H1 (cell line): Measurements from ENCODE around the gene HACD2. TPM values are rescaled to one million over a fixed set of nuclear protein-coding genes. Genes with fewer than 3 reads are reported as not detected.

Experiments used
- CTCF ChIA-PET: fragments of 300-600 bp; sonication (Branson Sonifier 250); formaldehyde crosslinking; loops from one replicate; lab custom pipeline; 2021; ENCODE audit not compliant: partially characterized antibody; lab: Charles Lee
- POLR2A ChIA-PET: fragments of 300-600 bp; sonication (Branson Sonifier 250); formaldehyde crosslinking; loops from one replicate; lab custom pipeline; 2021; ENCODE audit warnings: inconsistent platforms; ENCODE audit not compliant: partially characterized antibody; lab: Charles Lee
- DNase-seq, 2 experiments: peaks; one replicate each; pipeline versions ENCODE4 v3.0.0 to v3.0.0-alpha.2; 2010 to 2022; ENCODE audit warnings: low spot score in 2 of 2, low read depth in 1 of 2, mixed read lengths in 1 of 2
- FAIRE-seq: peaks from 2 replicates; lab custom pipeline; 2011; peaks lifted over from hg19 to GRCh38; lab: Jason Lieb, UNC
- H2AFZ ChIP-seq: 2 replicates; pipeline ENCODE4 v1.8.1; 2012; ENCODE audit warnings: low read length, inconsistent platforms
- H2AK5ac ChIP-seq: 2 replicates; pipeline ENCODE4 v1.6.1; 2013; ENCODE audit warnings: low read depth, low read length
- H2BK120ac ChIP-seq: replicated peaks from 2 replicates; pipeline ENCODE3; 2013; ENCODE audit warnings: low read depth, low read length, inconsistent platforms
- H2BK12ac ChIP-seq: 2 replicates; pipeline ENCODE4 v1.6.1; 2013; ENCODE audit warnings: low read depth, low read length
- H2BK15ac ChIP-seq: 2 replicates; pipeline ENCODE4 v1.6.1; 2013; ENCODE audit warnings: low read length
- H2BK20ac ChIP-seq: 2 replicates; pipeline ENCODE4 v1.6.1; 2013; ENCODE audit warnings: low read length
- H2BK5ac ChIP-seq: 2 replicates; pipeline ENCODE4 v1.6.1; 2013; ENCODE audit warnings: low read depth, low read length
- H3K14ac ChIP-seq: 2 replicates; pipeline ENCODE4 v1.6.1; 2013; ENCODE audit warnings: inconsistent platforms; ENCODE audit not compliant: insufficient read length
- H3K18ac ChIP-seq: 2 replicates; pipeline ENCODE4 v1.6.1; 2013; ENCODE audit warnings: low read length; ENCODE audit errors: extremely low read depth
- H3K23ac ChIP-seq: 2 replicates; pipeline ENCODE4 v1.6.1; 2013; ENCODE audit warnings: inconsistent platforms; ENCODE audit not compliant: insufficient read length
- H3K23me2 ChIP-seq: 2 replicates; pipeline ENCODE4 v1.6.1; 2013; ENCODE audit warnings: low read depth, low read length
- H3K27ac ChIP-seq: 2 replicates; pipeline ENCODE4 v1.6.1; 2011; ENCODE audit warnings: low read depth, low read length, inconsistent platforms
- H3K27me3 ChIP-seq, 4 experiments: replicated peaks in 1 of 4; 1 replicate in 1 of 4; 2 replicates in 3 of 4; pipeline versions ENCODE4 v1.6.1 to v1.8.1; 2011 to 2013; ENCODE audit warnings: low read length in 3 of 4, mild to moderate bottlenecking in 3 of 4, inconsistent platforms in 2 of 4, mixed read lengths in 2 of 4, moderate library complexity in 1 of 4; ENCODE audit not compliant: control insufficient read depth in 3 of 4, insufficient read depth in 3 of 4; ENCODE audit errors: extremely low read depth in 1 of 4
- H3K36me3 ChIP-seq, 4 experiments: 2 replicates each; pipeline versions ENCODE4 v1.6.1 to v1.8.1; 2011 to 2013; ENCODE audit warnings: mild to moderate bottlenecking in 4 of 4, low read length in 3 of 4, moderate library complexity in 2 of 4, control low read depth in 1 of 4, inconsistent platforms in 1 of 4; ENCODE audit not compliant: insufficient read depth in 4 of 4, control insufficient read depth in 2 of 4
- H3K4ac ChIP-seq: replicated peaks from 2 replicates; pipeline ENCODE3; 2013; ENCODE audit warnings: low read length, low read depth, mixed read lengths, inconsistent platforms; ENCODE audit not compliant: insufficient read length
- H3K4me1 ChIP-seq, 4 experiments: replicated peaks in 1 of 4; 1 replicate in 1 of 4; 2 replicates in 3 of 4; pipeline versions ENCODE4 v1.6.1 to v1.8.1; 2011 to 2013; ENCODE audit warnings: low read length in 3 of 4, inconsistent platforms in 2 of 4, mixed read lengths in 1 of 4; ENCODE audit not compliant: insufficient read depth in 4 of 4, control insufficient read depth in 3 of 4
- H3K4me2 ChIP-seq, 2 experiments: 2 replicates each; pipeline versions ENCODE4 v1.6.1 to v1.8.1; 2011 to 2013; ENCODE audit warnings: low read depth in 2 of 2, low read length in 2 of 2, control low read depth in 1 of 2, inconsistent platforms in 1 of 2, mild to moderate bottlenecking in 1 of 2; ENCODE audit not compliant: insufficient read depth in 1 of 2
- H3K4me3 ChIP-seq, 4 experiments: fragments of 200-600, 300-600 bp in 1 of 4; sonication (generic), shearing (Covaris generic), sonication (Bioruptor Twin) in 1 of 4; 2 replicates each; pipeline versions ENCODE4 v1.5.1 to v1.8.1; 2011 to 2016; ENCODE audit warnings: low read length in 4 of 4, low read depth in 3 of 4, control low read depth in 2 of 4, inconsistent platforms in 2 of 4, mild to moderate bottlenecking in 2 of 4, mixed read lengths in 1 of 4, moderate library complexity in 1 of 4; ENCODE audit not compliant: insufficient read depth in 2 of 4; ENCODE audit errors: extremely low read depth in 1 of 4
- H3K56ac ChIP-seq: replicated peaks from 2 replicates; pipeline ENCODE3; 2013; ENCODE audit warnings: low read depth, mild to moderate bottlenecking, mixed read lengths, low read length, inconsistent platforms; ENCODE audit not compliant: insufficient read length
- H3K79me1 ChIP-seq: 2 replicates; pipeline ENCODE4 v1.6.1; 2013; ENCODE audit warnings: low read depth, low read length, control low read depth
- H3K79me2 ChIP-seq, 2 experiments: 2 replicates each; pipeline versions ENCODE4 v1.6.1 to v1.8.1; 2012 to 2013; ENCODE audit warnings: low read length in 2 of 2, mild to moderate bottlenecking in 2 of 2, inconsistent platforms in 1 of 2; ENCODE audit not compliant: insufficient read depth in 2 of 2, control insufficient read depth in 1 of 2
- H3K9ac ChIP-seq, 4 experiments: replicated peaks in 1 of 4; 1 replicate in 1 of 4; 2 replicates in 3 of 4; pipeline versions ENCODE4 v1.6.1 to v1.8.1; 2011 to 2013; ENCODE audit warnings: low read depth in 3 of 4, low read length in 3 of 4, control low read depth in 2 of 4, mild to moderate bottlenecking in 2 of 4, moderate library complexity in 2 of 4, inconsistent platforms in 1 of 4; ENCODE audit errors: extremely low read depth in 1 of 4
- H3K9me3 ChIP-seq, 2 experiments: 2 replicates each; pipeline versions ENCODE4 v1.6.1 to v1.8.1; 2012 to 2013; ENCODE audit warnings: mild to moderate bottlenecking in 2 of 2, moderate library complexity in 2 of 2, control low read depth in 1 of 2, inconsistent platforms in 1 of 2, low read depth in 1 of 2, low read length in 1 of 2, mixed read lengths in 1 of 2; ENCODE audit not compliant: insufficient read depth in 2 of 2
- H4K20me1 ChIP-seq, 2 experiments: replicated peaks in 1 of 2; 2 replicates each; pipeline versions ENCODE3 to v1.8.1; 2011 to 2013; ENCODE audit warnings: inconsistent platforms in 2 of 2, low read length in 2 of 2, mild to moderate bottlenecking in 1 of 2; ENCODE audit not compliant: insufficient read depth in 2 of 2, control insufficient read depth in 1 of 2
- H4K5ac ChIP-seq: 2 replicates; pipeline ENCODE4 v1.6.1; 2013; ENCODE audit warnings: low read length, low read depth, mixed read lengths, inconsistent platforms; ENCODE audit not compliant: insufficient read length
- H4K8ac ChIP-seq: 2 replicates; pipeline ENCODE4 v1.8.0; 2013; ENCODE audit warnings: mild to moderate bottlenecking, moderate library complexity, low read length, inconsistent platforms; ENCODE audit not compliant: insufficient read depth; ENCODE audit errors: extremely low read depth
- H4K91ac ChIP-seq: replicated peaks from 2 replicates; pipeline ENCODE3; 2013; ENCODE audit warnings: low read length, mixed read lengths, inconsistent platforms; ENCODE audit not compliant: insufficient read length
- CEBPB ChIP-seq: IDR thresholded peaks from 2 replicates; pipeline ENCODE4 v1.6.1; 2012; ENCODE audit warnings: low read depth, low read length
- HDAC2 ChIP-seq, 2 experiments: fragments of 300-600 bp in 1 of 2; sonication (generic) in 1 of 2; IDR thresholded peaks; 2 replicates each; pipeline ENCODE4 v1.6.1; 2011 to 2012; ENCODE audit warnings: low read depth in 2 of 2, low read length in 2 of 2, mild to moderate bottlenecking in 2 of 2, moderate library complexity in 2 of 2, borderline replicate concordance in 1 of 2, inconsistent platforms in 1 of 2
- KDM4A ChIP-seq: IDR thresholded peaks from one replicate; pipeline ENCODE4 v1.7.1; 2012; ENCODE audit warnings: low read depth, mild to moderate bottlenecking, moderate library complexity, low read length, inconsistent platforms; ENCODE audit not compliant: severe bottlenecking
- NANOG ChIP-seq: IDR thresholded peaks from 2 replicates; pipeline ENCODE4 v1.6.1; 2011; ENCODE audit warnings: low read length, low read depth, mild to moderate bottlenecking, inconsistent platforms; ENCODE audit not compliant: insufficient read depth, poor library complexity, severe bottlenecking
- POU5F1 ChIP-seq: IDR thresholded peaks from 2 replicates; pipeline ENCODE4 v1.6.1; 2011; ENCODE audit warnings: low read depth, mild to moderate bottlenecking, low read length, moderate library complexity
- RBBP5 ChIP-seq: IDR thresholded peaks from 2 replicates; pipeline ENCODE4 v1.7.1; 2012; ENCODE audit warnings: low read depth, mild to moderate bottlenecking, inconsistent platforms, low read length, moderate library complexity, borderline replicate concordance
- SIRT6 ChIP-seq: IDR thresholded peaks from one replicate; pipeline ENCODE4 v1.7.1; 2012; ENCODE audit warnings: low read length, inconsistent platforms
- SP2 ChIP-seq: IDR thresholded peaks from 2 replicates; pipeline ENCODE4 v1.6.1; 2012; ENCODE audit warnings: mild to moderate bottlenecking, low read length, inconsistent platforms
- TAF1 ChIP-seq: IDR thresholded peaks from 2 replicates; pipeline ENCODE4 v1.6.1; 2011; ENCODE audit warnings: mild to moderate bottlenecking, low read depth, low read length
- TEAD4 ChIP-seq: IDR thresholded peaks from 2 replicates; pipeline ENCODE4 v1.6.1; 2012; ENCODE audit warnings: low read depth, low read length, inconsistent platforms, mixed read lengths
- ZNF274 ChIP-seq: IDR thresholded peaks from 2 replicates; pipeline ENCODE4 v1.7.0; 2012; ENCODE audit warnings: low read length, borderline replicate concordance; ENCODE audit errors: extremely low read depth
- WGBS, 2 experiments: shearing (Covaris generic) in 1 of 2; methylation state at CpG; one replicate each; pipeline versions ENCODE4 v1.1.6 to v1.1.7; 2013 to 2015; ENCODE audit warnings: low lambda C conversion rate in 2 of 2, mixed read lengths in 2 of 2, inconsistent platforms in 1 of 2, low coverage in 1 of 2, missing lambda C conversion rate in 1 of 2; ENCODE audit not compliant: insufficient replicate concordance in 2 of 2, insufficient coverage in 1 of 2, insufficient read length in 1 of 2; ENCODE audit errors: extremely low coverage in 1 of 2, missing lambda C conversion rate in 1 of 2; 5-methylcytosine and 5-hydroxymethylcytosine counted together
- polyA plus RNA-seq, 7 experiments: library from polyadenylated mRNA; depleted of rRNA in 3 of 7; stranded (reverse) in 5 of 7; unstranded in 2 of 7; fragments of >200 nt in 5 of 7; fragments of 200-250 nt in 2 of 7; gene quantifications; 1 replicate in 5 of 7; 2 replicates in 1 of 7; 4 replicates in 1 of 7; pipeline versions ENCODE4 v1.2.1 to v1.2.3, GENCODE V29; 2011 to 2013; ENCODE audit warnings: missing spikeins in 2 of 7, mixed read lengths in 2 of 7
- total RNA-seq: library from RNA; stranded (reverse); fragmentation: NEBNext Ultra II Directional; extraction: Animal tissue kit (Norgen Biotek cat#: 25700); gene quantifications from 2 replicates; pipeline ENCODE4 v1.2.1, GENCODE V29; 2021
- TF ChIP-seq, protein P1 (sequence below): IDR thresholded peaks from 2 replicates; pipeline ENCODE4 v1.6.1; 2011; ENCODE audit warnings: low read length, improper control_type of control experiment

HACD2 gene
- total and polyA plus RNA-seq, 2 of the 8 experiments (the other 6 are each of a cell fraction or from before 2014, with no cell fraction given): 24.9 to 31.2 TPM

DNA sequence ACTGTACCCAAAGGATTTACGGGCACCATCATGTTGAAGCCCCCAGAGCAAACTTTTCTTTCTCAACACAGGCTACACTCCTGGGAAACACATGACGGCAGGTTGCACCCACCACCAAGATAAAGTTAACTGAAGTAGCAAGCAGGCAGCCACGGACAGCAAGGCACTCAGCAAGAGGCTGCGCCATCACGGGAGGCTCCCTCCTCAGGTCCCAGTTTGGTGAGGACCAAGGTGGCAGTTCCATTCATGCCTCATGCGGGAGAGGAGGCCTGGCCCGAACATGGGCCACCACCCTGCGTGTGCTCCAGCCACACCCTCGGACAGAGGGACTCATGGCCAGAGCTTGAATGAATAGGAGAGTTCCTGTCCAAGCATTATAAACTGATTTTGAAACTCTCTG lies 142.7 kb downstream of the HACD2 start:
- no peaks in the 10 kb centered on the region for H3K23me2 ChIP-seq
- DNase-seq: no peak
- H2AFZ ChIP-seq: no peak overlapping the region
- WGBS, 2 experiments: 88% methylated on average over 9 of the region's 9 CpGs; no CpG with 5 or more reads in 1 of the 2 experiments
- no peak overlapping the region for H2BK12ac ChIP-seq
- no peaks in the 10 kb centered on the region for H3K9me3 ChIP-seq
- no peaks in the 10 kb centered on the region for H3K36me3 ChIP-seq
- no peak overlapping the region for H3K4me3 ChIP-seq
- H4K8ac ChIP-seq: no peak overlapping the region
- FAIRE-seq: no peak
- no peak overlapping the region for H3K4me2 ChIP-seq
- peaks cover 0 to 2% (median 0%) of the 10 kb centered on the region in 4 experiments; a peak in 2 of 7 replicates for H3K4me1 ChIP-seq
- H3K79me2 ChIP-seq: no peaks in the 10 kb centered on the region
- ChIA-PET CTCF (no interaction called here), POLR2A (no interaction called here)
- H3K27ac ChIP-seq: no peak overlapping the region
- H2BK15ac ChIP-seq: no peak overlapping the region
- H3K9ac ChIP-seq: no peak overlapping the region
- H2BK5ac ChIP-seq: no peak overlapping the region
- no peak overlapping the region for H4K5ac ChIP-seq
- no peak for TF ChIP-seq TAF1
- TF ChIP-seq CEBPB: no peak
- TF ChIP-seq TEAD4: no peak
- TF ChIP-seq SP2: no peak
- TF ChIP-seq NANOG: no peak
- no peak for TF ChIP-seq POU5F1
- no peak for TF ChIP-seq SIRT6
- TF ChIP-seq RBBP5: no peak
- no peak for TF ChIP-seq ZNF274
- no peak for TF ChIP-seq KDM4A
- TF ChIP-seq, protein P1, sequence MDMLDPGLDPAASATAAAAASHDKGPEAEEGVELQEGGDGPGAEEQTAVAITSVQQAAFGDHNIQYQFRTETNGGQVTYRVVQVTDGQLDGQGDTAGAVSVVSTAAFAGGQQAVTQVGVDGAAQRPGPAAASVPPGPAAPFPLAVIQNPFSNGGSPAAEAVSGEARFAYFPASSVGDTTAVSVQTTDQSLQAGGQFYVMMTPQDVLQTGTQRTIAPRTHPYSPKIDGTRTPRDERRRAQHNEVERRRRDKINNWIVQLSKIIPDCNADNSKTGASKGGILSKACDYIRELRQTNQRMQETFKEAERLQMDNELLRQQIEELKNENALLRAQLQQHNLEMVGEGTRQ: no peak
- TF ChIP-seq HDAC2 (IDR thresholded peaks at IDR 0.05; ENCODE audit: borderline replicate concordance in 1 of 2, low read depth in 2 of 2, low read length in 2 of 2): no peak
- H2BK20ac ChIP-seq: no peak overlapping the region
- no peak overlapping the region for H4K91ac ChIP-seq
- no peak overlapping the region for H2AK5ac ChIP-seq
- peaks cover 0 to 10% (median 7%) of the 10 kb centered on the region in 4 experiments; a peak in 5 of 7 replicates for H3K27me3 ChIP-seq
- H4K20me1 ChIP-seq: peaks cover 1 to 2% of the 10 kb centered on the region in 2 experiments
- no peak overlapping the region for H2BK120ac ChIP-seq
- no peak overlapping the region for H3K18ac ChIP-seq
- no peak overlapping the region for H3K56ac ChIP-seq
- H3K4ac ChIP-seq: no peak overlapping the region
- H3K14ac ChIP-seq: no peak overlapping the region
- H3K23ac ChIP-seq: no peak overlapping the region
- no peaks in the 10 kb centered on the region for H3K79me1 ChIP-seq
